ENCODE results near the gene NCOA1.
"Not testable (repeated sequence)": the region's sequence is repeated elsewhere in the genome, so short reads cannot be mapped to it uniquely, and the experiment has no call there.

NCOA1 gene

GRCh38 chr2:24644032-24644431, 153.0 kb downstream of the NCOA1 start:
- DNase-seq: no peak

GRCh38 chr2:24650997-24651642, 160.1 kb downstream of the NCOA1 start:
- no peak for DNase-seq

DNA sequence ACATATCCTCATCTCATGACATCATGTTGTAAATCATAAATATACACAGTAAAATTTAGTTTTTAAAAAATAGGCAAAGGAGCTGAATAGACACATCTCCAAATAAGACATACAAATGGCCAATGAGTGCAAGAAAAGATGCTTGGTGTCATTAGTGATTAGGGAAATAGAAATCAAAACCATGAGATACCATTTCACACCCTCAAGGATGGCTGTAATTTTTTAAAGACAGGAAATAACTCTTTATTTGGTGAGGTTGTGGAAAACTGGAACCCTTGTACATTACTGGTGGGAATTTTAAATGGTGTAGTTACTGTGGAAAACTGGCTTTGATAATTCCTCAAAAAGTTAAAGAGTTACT, 160.6 kb downstream of the NCOA1 start:
- DNase-seq: no peak

DNA sequence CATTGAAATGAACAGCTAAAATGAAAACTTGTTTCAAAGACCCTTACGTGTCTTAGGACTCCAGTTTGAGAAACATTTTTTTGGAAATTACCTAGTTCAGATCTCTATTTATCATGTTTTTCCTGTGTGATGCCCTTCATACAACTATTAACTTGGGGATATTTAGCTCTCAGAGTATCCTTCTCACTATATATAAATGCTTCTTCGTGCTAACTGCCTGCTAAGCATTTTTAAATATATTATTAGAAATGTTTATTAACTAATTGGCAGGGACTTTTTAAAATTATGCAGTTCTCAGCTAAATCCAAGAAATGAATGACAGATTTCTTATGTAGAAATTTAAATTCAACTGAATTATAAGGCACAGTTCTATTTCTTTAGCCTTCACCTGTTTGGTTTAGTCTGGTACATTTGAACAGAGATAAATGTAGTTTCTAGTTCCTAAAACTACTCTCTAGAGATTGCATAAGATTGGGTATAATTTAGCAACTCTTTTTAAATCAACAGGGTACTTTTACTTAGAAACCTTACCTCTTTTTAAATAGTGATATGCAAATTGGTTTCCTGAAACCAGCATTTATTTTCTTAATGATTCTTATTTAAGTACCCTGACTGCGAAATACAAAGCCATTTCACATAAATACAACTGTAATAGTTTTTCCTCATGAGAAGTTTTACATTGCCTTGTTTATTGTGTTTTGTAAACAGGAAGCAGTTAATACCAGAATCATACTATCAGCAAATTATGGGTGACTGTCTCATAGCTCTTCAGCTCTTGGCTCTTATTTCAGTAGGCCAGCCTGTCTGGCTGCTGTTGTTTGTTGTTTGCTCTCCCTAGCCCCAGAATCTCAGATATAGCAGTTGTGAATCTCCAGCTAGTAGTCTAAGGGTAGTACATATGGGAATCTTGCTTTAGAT, 161.5 kb downstream of the NCOA1 start:
- no peak for DNase-seq

- DNase-seq: no peak
These were observed 166.8 kb downstream of the NCOA1 start for GRCh38 chr2:24657818-24658217.

GRCh38 chr2:24658531-24659202, 167.6 kb downstream of the NCOA1 start:
- no peak for DNase-seq

DNA sequence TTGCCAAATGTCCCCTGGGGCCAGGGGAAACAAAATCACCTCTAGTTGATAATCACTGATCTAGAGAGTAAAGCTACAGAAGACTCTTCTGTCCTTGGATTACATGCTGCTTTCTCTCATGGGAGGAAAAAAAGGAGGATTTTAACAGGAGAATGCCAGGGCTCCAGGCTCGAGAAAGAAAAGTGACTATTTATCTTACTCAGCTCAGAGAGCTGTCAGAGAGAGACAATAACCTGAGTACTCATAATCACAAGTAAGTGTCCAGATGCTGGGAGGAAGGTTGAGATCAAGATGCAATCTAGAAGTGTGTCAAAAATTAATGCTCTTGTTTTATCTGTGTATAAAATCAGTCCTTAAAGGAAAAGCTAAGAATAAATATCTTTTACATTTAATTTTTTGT, 168.8 kb downstream of the NCOA1 start:
- no peak for DNase-seq

GRCh38 chr2:24667542-24667941, 176.5 kb downstream of the NCOA1 start:
- DNase-seq: no peak

- no peak for DNase-seq
These were observed 180.2 kb downstream of the NCOA1 start for GRCh38 chr2:24671230-24671629.

DNA sequence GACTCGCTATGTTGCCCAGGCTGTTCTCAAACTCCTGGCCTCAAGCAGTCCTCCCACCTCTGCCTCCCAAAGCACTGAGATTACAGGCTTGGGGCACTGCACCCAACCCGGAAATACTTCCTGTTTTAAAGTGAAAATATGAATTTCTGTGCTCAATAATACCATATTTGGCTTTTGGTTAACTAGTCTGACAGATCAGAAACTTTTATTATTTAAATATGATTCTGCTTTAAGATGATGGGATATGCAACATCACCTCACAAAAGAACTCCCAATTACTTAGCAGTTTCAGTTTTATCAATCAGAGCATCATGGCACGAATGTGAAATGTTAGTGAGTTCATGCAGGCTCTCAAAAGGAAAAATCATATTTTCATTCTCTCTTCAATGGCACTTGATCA, 181.5 kb downstream of the NCOA1 start:
- no peak for DNase-seq

GRCh38 chr2:24675338-24675737, 184.3 kb downstream of the NCOA1 start:
- DNase-seq: no peak

DNA sequence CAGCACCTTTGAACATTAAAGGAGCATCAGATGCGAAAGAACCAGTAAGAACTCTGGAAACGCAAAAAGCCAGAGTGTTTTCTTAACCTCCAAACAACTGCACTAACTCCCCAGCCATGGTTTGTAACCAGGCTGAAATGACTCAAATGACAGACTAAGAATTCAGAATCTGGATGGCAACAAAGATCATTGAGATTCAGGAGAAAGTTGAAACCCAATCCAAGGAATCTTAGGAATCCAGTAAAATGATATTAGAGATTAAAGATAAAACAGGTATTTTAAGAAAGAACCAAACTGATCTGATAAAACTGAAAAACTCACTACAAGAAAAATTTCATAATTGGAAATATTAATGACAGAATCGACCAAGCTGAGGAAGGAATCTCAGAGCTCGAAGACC, 185.4 kb downstream of the NCOA1 start:
- DNase-seq: no peak

GRCh38 chr2:24678066-24678465, 187.0 kb downstream of the NCOA1 start:
- DNase-seq: not testable (repeated sequence)

DNA sequence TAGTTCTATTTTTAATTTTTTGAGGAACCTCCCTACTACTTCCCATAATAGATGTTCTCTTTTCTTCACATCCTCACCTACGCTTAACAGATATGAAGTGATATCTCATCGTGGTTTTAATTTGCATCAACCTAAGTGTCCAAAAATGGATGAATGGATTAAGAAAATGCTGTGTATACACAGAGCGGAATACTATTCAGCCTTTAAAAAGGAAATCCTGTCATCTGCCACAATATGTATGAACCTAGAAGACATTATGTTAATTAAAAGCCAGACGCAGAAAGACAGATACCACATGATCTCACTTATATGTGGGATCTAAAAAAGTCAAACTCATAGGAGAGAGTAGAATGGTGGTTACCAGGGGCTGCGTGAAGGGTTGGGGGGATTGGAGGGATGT, 189.1 kb downstream of the NCOA1 start:
- no peak for DNase-seq

DNA sequence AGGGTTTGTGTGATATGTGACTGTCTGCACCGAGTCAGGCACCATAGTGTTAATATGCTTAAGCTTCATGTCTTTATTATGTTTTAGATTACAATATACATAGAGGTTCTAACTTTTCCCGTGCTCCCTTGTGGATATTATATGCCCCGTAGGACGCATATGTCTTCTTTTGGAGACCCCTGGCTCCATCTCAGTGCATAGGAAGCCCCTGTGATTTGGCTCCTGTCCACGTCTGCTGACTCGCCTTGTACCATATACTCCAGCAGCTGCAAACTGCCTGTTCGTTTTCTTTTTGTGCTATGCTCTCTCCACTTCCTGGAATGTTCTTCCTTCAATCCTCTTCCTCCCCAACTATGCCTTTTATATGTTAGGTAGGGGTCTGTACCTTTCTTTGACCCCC, 191.2 kb downstream of the NCOA1 start:
- DNase-seq: no peak

DNA sequence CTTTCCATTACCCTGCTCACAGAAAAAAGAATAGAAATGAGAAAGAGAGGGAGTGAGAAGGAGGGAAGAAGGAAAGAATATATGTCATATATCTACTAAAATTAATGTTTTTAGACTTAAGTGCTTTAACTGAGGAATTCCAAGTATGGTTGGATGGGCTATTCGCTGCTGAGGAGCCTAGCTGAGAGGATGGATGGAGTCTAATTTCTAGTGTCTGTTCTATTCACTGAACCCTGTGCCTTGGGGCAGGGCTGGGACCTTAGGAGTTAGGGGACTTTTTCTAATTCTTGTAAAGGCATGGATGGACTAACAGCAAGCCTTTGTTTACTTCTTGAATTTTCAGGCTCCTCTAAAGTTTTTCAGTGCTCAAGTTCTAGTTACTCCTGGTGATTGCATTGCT, 192.4 kb downstream of the NCOA1 start:
- no peak for DNase-seq

DNA sequence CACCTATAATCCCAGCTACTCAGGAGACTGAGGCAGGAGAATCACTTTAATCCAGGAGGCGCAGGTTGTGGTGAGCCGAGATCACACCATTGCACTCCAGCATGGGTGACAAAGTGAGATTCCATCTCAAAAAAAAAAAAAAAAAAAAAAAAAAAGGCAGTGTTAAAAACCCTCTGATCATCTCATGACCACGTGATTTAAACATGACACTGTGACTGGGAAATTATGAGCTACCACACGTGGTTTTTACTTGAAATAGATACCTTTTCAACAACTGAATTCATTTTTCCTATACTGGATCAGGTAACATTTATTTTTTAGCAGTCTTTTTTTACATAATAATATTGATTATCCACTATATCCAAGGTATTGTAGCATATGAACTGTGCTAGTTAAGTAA, 199.5 kb downstream of the NCOA1 start:
- no peak for DNase-seq

DNA sequence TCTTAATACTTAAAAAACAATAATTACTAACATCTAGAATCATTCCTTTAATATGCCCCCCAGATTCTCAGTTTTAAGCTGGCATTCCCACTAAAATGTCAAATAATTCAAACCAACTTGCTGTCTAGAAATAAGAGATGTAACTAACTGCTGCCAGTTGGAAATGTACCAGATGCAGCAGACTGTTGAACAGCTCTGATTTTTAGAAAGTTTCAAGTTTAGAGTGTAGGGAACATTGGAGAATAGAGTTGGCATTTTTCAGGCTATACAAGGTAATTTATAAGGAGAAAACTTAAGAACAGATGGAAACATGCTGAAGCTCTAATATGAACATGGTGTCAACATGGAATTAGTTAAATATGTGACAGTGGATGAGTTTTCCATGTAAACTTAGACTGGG, 200.8 kb downstream of the NCOA1 start:
- DNase-seq: no peak

DNA sequence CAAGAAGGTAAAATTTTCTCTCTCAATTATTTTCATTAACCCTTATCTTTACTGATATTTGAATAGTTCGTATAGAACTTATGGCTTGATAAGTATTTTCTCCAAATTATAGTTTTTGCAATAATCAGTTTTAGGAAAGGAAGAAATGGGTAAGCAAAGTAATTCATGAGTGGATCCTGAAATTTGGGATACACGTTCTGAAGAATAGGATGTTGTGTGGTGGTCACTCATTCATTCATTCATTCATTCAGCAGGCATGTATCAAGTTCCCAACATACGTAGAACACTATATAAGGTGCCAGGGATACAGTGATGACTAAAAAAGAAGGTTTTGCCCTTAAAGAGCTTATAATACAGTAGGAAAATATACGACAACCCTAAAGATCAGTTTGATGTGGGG, 206.7 kb downstream of the NCOA1 start:
- no peak for DNase-seq

GRCh38 chr2:24702800-24703199, 211.7 kb downstream of the NCOA1 start:
- DNase-seq: no peak

DNA sequence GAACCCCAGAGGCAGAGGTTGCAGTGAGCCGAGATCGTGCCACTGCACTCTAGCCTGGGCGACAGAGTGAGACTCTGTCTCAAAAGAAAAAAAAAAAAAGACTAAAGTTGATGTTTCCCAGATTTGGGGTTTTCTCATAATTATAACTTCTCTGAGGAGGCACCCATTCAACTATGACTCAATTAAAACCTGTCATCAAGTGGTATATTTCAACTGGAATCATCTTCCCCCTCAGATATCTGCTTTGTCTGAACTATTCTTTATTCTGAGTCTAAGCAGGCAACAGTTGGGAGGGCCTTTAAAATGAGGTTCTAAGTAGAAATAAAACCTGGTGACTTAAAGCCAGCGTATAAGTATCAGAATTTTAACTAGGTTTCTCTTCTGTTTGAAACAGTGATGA, 213.6 kb downstream of the NCOA1 start:
- no peak for DNase-seq

DNA sequence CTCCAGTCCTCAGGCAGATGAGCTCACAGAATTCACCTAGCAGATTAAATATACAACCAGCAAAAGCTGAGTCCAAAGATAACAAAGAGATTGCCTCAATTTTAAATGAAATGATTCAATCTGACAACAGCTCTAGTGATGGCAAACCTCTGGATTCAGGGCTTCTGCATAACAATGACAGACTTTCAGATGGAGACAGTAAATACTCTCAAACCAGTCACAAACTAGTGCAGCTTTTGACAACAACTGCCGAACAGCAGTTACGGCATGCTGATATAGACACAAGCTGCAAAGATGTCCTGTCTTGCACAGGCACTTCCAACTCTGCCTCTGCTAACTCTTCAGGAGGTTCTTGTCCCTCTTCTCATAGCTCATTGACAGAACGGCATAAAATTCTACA, 216.1 kb downstream of the NCOA1 start:
- DNase-seq: no peak

GRCh38 chr2:24708537-24709152, 217.6 kb downstream of the NCOA1 start:
- no peak for DNase-seq

GRCh38 chr2:24710806-24711205, 219.8 kb downstream of the NCOA1 start:
- DNase-seq: no peak

Data from NCI-H2081 treated with DMSO at 0.1 percent for 48 hours (cell line).